HG02973 (cell line): ENCODE measurements around the gene EPHB1.
"Not testable (repeated sequence)": the region's sequence is repeated elsewhere in the genome, so short reads cannot be mapped to it uniquely, and the experiment has no call there.

Experiments
- ATAC-seq: cut with Tn5 transposase; IDR thresholded peaks from one replicate; pipeline ENCODE4 v1.9.1; 2021; ENCODE audit warnings: moderate library complexity; ENCODE audit not compliant: unreplicated experiment

Gene EPHB1

DNA sequence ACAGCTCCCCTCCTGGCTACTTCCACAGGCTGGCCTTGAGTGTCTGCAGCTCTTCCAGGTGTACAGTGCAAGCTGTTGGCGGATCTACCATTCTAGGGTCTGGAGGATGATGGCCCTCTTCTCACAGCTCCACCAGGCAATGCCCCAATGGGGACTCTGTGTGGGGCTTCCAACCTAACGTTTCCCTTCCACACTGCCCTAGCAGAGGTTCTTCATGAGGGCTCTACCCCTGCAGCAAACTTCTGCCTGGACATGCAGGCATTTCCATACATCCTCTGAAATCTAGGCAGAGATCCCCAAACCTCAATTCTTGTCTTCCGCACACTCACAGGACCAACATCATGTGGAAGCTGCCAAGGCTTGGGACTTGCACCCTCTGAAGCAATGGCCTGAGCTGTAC is 438.4 kb downstream of the EPHB1 start:
- ATAC-seq, result not testable (repeated sequence)

DNA sequence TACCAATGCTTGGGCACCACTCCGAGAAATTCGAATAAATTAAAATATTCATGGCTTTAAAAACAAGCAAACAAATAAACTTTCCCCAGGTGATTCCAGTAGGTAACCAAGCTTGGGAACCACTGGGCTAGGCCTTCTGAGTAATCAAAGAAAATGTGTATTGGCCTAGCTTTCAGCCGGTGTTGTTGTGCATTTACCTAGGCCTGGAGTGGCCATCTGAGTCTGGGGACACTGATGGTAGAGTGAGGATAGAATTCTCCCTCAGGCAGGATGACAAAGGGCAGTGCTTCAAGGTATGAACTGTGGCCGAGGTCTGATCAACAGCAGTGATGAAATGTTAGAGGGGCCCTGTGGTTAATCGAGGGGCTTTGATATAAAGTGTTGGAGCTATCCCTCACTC is 440.5 kb downstream of the EPHB1 start:
- ATAC-seq, result no peak

DNA sequence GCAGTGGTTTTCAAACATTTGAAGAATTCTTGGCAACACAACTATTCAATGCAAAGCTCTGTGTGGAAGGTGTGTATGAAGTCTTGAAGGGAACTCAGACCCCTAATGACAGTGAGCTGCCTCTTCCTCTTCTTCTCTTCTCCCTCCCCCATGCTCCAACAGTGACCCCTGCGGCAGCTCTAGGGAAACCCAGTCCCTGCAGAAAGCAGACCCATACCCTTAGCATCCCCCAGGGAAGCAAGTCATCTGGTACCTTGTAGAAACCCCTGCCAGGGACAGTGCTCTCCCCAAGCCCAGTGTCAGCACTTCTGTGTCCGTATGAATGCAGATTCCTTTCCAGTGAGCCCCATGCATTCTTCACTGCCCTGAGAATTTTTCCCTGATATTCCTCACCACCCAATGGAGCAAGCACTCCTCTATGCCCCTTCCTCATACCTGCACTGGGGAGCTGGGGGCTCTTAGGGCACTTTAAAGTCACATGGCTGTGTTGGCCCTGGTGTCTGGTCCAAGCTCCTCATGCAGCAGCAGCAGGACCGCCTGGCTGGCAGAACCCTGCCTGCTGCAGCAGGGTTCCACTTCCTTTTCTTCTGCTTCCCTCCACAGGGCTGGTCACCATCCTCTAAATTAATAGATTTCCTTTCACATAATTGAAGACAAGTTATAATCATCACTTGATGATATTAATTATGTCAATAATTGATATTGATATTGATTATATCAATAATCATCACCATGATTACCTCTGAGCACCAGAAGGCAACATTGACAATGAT is 442.5 kb downstream of the EPHB1 start:
- ATAC-seq, result no peak

DNA sequence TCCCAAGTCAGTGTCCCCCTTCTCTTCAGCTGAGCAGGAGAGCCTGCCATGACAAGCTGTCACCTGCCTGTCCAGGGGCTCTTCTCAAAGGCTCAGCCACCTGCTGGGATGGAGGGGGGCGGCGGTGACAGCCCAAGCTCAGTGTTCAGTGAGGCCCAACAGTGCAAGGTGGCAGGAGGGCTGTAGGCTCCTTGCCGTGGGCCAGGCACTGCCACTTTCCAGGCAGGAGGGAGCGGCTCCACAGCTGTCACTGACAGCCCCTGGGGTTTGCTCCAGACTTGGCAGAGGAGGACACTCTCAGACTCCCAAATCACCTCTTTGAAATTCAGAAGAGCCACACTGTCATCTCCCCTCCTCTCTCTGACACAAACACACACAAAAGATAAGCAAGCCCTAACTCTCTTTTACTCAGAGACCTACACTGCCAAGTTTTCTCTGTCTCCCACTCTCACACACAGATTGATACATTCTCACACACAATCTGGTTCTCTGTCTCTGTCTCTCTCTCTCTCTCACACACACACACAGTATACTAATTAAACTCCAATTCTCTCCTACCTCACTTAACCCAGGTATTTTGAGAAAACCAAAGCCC is 443.3 kb downstream of the EPHB1 start:
- ATAC-seq, result no peak

DNA sequence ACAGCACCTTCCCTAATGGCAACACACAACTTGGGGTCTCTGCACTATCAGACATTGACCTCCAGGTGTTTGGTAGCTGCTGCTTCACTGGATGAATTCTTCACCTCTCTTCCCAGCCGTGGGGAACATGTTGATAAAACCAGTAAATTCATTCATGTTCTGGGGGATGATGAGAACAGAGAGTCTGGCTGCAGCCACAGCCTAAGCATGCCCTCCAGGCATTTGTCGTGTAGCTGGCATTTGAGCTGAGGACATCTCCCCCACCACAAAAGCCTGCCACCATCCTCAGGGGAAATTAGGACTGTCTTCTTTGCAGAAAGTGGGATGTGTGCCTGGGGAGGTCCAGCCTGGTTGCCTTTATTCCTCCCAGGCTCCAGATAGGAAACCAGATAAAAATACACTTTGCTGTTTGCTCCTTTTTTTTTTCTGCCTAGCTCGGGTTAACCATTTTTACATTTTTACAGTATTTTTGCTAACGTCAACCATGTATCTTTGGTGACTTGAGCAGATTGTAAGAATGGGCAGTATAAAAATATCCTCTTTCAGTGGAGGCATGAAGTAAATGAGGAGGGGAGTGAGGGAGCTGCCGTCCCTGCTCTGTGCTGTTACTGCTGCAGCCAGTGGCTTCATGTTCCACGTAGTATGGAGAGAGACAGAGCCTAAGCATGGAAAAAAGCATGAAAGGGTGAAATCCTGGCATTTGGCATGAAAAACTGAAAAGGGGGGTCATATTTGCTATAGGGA is 444.0 kb downstream of the EPHB1 start:
- ATAC-seq, result no peak

DNA sequence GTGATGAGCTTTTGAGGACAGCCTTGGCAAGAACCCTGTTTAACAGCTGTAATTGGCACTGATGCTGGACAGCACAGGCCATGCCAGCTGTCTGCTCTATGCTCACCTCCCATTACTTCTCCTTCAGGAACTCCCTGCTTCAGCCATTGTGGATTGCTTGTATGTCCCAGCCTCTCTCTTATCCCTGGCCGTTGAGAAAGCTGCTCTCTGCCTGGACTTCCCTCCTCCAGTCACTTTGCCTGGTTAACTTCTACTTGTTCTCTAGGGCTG is 444.5 kb downstream of the EPHB1 start:
- no peak for ATAC-seq

DNA sequence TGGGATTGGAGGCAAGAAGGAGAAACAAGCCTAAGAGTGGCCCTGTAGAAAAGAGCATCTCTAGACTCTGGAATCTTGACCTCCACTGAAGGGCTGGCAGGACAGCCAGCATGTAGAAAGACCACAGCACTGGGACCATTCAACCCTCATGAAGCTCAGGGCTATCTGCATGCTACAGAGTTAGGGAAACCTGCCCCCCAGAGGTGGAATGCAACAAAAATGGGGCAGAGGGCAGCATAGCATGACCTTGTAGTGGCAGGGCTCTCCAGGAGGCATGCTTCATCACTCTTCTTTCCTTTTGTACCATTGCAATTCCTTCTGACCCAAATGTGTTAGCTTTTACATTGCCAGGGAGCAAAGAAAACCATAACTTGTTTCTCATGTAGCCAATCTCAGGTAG is 445.4 kb downstream of the EPHB1 start:
- peak; percentile 46 for ATAC-seq

DNA sequence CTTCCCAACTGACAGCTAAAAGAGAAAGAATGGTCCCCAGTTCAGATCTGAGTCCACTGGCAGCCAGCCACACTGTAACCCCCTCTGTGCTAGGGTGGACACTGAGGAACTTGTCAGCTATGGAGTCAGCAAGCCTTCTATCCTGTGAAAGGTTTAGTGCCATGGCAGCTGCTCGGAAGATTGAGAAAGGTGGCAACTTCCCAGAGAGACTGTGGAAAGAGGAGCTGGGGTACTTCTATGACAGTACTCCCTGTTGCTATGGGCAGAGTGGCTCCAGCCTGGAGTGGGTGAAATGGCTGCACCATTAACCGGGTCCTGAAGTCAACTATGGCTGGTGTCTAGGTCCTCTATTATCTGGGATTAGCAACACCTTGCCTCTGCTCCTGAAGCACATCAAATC is 447.2 kb downstream of the EPHB1 start:
- ATAC-seq, result no peak

DNA sequence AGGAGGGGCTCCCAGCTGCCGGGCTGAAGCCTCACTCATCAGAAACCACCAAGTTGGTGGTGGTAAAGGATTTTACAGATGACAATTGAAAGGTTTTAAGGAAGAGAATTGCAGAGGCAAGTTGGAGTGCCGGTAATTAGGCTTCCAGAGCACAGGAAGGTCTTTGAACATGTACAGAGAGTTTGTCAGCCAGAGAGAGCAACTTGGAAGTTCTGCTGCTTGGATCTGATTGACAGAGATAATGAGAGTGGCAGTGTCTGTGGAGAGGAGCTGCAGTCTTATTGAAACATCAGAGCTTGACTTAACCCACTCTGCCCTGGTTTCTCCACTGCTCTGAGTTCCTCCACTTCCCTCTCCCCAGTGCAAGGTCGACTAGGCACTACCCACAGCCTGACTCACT is 448.6 kb downstream of the EPHB1 start:
- ATAC-seq, result no peak

DNA sequence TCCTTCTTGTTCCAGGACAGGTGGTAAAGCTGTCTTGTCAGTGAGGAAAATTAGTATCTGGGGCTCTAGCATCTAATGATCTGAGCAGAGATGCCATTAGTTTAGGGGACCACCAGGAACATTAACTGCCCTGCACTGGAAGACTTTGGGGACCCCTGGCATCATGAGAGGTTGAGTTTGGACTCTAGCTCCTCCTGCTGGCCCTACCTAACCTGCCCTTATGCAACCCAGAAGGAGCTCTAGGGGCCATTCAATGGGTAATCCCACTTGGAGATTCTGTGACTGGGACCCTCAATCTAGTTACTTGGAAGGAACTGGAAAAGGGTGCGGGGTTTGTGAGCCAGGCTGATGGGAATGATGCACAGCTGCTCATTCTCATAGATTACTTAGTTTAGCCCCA is 451.0 kb downstream of the EPHB1 start:
- ATAC-seq, result no peak

DNA sequence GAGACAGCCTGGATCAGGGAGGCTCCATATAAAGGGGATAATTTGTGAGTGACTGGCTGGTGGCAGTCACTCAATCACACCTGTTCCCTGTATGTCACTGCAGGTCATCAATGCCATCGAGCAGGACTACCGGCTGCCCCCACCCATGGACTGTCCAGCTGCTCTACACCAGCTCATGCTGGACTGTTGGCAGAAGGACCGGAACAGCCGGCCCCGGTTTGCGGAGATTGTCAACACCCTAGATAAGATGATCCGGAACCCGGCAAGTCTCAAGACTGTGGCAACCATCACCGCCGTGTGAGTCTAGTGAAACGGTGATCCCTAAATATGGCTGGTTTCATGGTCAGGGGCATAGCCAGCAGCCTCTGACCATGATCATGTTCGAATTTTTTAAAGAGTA is 453.2 kb downstream of the EPHB1 start:
- no peak for ATAC-seq

DNA sequence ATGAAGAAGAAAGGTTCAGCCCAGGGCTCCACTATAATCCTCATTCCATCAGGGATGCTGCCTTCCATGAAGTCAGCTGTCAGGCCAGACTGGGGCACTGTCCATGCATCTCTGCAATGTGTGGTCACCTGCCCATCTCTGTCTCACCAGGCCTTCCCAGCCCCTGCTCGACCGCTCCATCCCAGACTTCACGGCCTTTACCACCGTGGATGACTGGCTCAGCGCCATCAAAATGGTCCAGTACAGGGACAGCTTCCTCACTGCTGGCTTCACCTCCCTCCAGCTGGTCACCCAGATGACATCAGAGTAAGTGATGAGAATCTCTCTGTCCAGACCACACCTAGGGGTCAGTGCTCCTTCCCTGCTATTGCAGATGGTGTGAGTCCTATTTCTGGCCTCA is 454.1 kb downstream of the EPHB1 start:
- no peak for ATAC-seq

DNA sequence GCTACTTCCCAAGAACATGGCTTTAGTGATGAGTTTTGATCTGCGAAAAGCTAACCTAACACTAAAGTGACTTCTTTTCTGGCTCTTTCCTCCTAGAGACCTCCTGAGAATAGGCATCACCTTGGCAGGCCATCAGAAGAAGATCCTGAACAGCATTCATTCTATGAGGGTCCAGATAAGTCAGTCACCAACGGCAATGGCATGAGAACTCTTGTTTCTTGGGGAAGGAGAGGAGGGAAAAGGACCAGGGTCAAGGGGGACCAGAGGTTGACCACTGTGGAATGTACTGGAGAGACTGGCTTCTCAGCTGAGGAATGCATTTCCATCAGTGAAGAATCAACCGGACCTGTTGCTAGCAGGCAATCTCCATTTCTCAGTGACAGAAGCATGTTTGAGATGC is 463.9 kb downstream of the EPHB1 start:
- no peak for ATAC-seq

DNA sequence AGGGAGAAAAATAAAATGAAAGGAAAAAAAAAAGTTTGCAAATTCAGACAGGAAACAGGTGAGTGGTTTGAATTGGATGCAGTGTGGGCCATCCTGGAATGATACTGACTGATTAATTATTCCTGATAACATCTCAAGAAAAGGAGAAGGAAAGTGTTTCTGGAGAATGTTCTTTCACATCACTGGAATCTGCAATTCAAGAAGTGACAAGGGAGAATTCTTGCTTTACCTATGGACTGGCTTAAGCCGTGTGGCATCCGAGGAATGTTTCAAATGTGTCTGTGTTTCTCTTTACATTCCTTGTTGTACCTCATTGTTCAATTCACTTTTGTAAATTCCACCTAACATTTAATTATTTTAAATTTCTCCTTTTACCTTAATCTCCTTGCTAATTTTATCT is 465.0 kb downstream of the EPHB1 start:
- no peak for ATAC-seq

DNA sequence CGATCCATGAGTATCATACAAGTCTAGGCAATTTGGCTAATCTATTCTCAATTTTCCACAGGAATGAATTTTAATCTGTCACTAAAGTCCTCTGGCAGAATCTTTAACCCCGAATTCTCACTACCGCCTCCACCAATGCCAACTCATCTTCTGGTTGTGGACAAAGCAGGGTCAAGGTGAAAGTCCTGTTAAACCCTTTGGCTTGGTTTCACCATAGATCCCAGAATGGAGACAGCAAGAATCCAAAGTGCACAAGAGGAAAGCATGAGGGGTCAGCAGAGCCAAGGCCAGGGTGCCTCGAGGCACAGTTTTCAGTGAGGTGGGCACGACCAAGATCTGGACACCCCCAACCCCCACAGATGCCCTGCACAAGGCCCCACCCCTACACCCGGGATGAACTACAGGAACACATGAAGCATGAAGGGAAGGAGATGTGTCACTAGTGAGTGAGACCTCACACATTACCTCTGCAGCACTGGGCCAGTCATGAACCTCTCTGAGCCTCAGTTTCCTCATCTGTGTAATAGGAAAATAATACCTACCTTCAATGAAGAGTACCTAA is 466.2 kb downstream of the EPHB1 start:
- ATAC-seq, result no peak

DNA sequence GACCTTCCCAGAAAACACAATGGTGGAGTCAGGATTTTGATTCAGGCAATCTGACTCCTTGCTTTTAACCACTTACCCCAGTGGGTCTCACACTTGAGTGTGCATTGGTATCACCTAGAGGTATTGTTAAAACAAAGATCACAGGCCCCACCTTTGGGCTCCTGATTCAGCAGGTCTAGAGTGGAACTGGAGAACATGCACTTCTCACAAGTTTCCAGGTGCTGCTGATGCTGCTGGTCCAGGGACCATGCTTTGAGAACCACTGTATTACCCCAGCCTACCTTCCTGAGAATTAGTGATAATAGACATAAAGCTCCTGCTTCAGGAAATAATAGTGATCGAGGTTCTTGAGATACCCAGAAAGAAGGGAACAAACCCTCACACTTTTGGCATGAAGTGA is 466.9 kb downstream of the EPHB1 start:
- no peak for ATAC-seq

DNA sequence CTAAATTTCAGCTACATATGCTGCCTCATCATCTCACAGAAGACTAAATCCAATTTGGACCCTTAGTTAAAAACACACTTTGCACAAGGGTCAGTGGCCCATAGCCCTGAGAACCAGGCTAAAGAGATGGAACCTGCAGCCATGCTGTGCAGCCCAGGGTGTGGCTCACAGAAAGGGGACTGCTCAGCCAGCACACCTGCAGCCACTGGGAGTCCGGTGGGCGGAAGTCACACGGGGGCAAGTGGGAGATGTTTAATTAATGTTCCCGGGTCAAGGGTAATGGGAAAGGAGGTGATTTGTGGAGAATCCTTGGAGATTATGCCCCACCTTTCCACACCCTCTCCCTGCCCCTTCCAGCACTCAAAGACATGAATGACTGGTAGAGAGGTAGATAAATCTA is 467.4 kb downstream of the EPHB1 start:
- no peak for ATAC-seq

DNA sequence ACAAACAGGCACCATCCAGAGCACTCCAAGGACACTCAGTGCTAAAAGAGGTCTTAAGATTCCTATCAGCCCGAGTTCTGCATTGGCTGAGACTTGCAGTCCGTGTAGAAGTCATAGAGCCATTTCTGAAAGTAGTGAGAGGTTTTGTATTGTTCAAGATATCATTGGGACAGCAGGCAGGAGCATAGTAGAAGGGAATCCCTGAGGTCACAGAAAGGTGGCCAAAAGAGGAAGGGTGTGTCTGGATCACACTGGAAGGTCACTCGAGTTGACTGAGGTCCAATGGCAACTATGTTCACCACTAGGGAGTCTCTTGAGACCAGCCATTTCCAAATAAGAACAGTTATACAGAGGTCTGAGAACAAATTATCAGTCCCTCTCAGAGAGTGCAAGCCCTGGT is 468.3 kb downstream of the EPHB1 start:
- ATAC-seq, result no peak

DNA sequence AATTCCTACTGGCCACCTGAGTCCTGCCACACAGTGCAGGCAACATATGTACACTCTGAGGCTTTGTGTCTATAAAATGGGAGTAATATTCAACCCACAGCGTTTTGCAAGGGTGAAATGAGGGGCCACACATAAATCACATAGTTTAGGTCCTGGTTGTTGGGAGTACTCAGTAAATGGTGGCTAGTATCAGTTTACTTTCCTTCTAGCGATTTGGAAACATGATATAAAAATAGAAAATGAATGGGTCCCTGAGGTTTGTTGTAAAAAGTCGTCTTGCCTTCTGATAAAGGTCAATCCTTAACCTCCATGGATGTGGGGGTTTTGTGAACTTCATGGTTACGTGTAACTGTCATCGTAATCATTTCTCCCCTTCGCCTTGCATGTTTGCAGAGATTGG is 472.4 kb downstream of the EPHB1 start:
- ATAC-seq, result no peak

DNA sequence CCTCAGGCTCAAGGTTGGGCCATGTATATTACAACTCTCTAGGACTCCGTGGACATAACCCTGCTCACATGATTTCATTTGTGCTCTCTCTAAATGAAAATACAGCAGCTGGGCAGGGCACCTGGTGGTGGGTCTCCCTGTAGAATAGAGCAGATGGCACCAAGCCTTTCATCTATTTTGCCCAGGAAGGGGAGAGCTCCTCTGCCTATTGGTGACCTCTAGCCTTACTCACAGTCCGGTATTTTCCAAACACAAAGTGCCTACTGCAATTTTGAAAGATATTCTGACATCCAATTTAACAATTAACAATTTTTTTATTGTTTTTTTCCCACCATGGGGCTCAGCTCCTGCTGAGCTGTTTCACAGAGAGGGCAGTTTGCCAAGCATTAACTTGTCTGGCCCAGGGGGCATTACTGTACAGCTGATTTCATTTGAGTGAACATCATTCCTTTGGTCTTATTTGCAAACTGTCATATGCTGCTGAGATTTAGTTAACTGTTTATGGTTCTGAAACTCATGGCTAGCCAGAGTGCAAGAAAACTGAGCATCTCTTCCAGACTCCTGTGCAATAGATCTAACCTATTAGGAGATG is 474.0 kb downstream of the EPHB1 start:
- ATAC-seq, result no peak

DNA sequence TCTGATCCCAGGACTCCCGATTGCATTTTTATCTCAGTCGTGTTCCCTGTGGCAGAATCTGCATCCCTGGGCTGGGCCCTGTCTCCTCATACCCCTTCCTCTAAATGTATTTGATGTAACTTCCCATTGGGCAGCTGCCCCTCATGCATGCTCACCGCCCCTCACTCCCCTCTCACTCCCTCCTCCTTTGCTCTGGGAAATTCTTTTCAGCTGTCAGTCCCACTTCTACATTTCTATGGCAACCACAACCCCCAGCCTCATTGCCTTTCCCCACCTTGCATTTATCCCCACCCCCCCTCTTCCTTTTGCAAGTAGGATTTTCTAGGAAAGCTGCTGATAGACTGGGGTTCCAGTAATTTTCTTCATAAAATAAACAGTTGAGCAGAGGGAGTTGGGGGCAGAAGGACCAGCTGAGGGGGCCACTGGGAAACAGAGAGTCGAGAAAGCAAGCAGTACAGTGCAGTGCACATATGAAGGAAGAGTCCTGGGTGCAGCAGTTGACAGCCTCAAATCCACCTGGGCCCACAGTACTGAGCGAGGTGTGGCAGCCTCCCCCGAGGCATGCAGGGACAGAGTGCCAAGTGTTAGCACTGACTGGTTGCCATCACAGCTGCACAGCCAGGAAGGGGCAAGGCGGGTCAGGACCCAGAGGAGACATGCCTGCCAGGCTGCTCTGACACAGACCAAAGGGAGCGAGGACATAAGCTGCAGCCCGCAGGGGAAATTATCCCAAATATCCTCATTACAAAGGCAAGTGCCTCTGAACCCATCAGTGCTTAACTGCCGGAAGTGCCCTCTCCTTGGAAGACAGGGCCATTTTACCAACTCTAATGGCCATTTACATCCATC is 476.3 kb downstream of the EPHB1 start:
- no peak for ATAC-seq
